ENCODE measurements around the gene MTFP1. TPM values are rescaled to one million over a fixed set of nuclear protein-coding genes. Genes with fewer than 3 reads are reported as not detected.

MTFP1 gene
- total and polyA plus RNA-seq, 2 donors (not counting 1 experiment from before 2014, with no cell fraction given): 11.8 to 18.4 TPM

- 88% methylated on average over 8 of the region's 12 CpGs for WGBS (ENCODE audit: insufficient coverage)
- Histone ChIP-seq H3K4me2 (replicated peaks; ENCODE audit: low read depth, low read length, poor library complexity, severe bottlenecking) (no peak overlapping the region), H3K36me3 (replicated peaks in 1 of 2; ENCODE audit: control extremely low read depth in 1 of 2, control insufficient read depth in 1 of 2, extremely low read depth in 1 of 2, insufficient read depth in 2 of 2, low read length in 1 of 2) (no peaks in the 10 kb centered on the region), H3K9ac (ENCODE audit: low read length) (no peak overlapping the region), H3K27me3 (replicated peaks in 1 of 4; ENCODE audit: control extremely low read depth in 1 of 4, control insufficient read depth in 3 of 4, insufficient read depth in 4 of 4, low read length in 3 of 4) (no peaks in the 10 kb centered on the region), H3K4me1 (ENCODE audit: control insufficient read depth in 2 of 2, insufficient read depth in 2 of 2, low read length in 2 of 2) (peaks cover 3 to 9% of the 10 kb centered on the region in 2 donors), H3K79me2 (ENCODE audit: control insufficient read depth, insufficient read depth, low read length) (no peaks in the 10 kb centered on the region), H3K4me3 (ENCODE audit: control extremely low read depth in 1 of 5, extremely low read depth in 1 of 5, insufficient read depth in 1 of 5, low read depth in 2 of 5, low read length in 4 of 5) (no peak overlapping the region), H3K27ac (ENCODE audit: low read length in 2 of 2) (no peak overlapping the region), H4K20me1 (ENCODE audit: control insufficient read depth, insufficient read depth, low read length, poor library complexity, severe bottlenecking) (no peaks in the 10 kb centered on the region), H3K9me3 (ENCODE audit: control extremely low read depth in 1 of 3, control insufficient read depth in 2 of 3, insufficient read depth in 1 of 3, low read length in 2 of 3) (no peaks in the 10 kb centered on the region), H2AFZ (ENCODE audit: insufficient read depth, low read depth, low read length, poor library complexity, severe bottlenecking) (no peak overlapping the region)
- no peak overlapping the region for H3K4me3 Mint-ChIP-seq
- intact Hi-C loops (cut with micrococcal nuclease): no loop called here
- ChIA-PET CTCF (interaction anchor here (1.0 to 19.9 kb wide), 2 partner anchors 93 to 118 kb away, joined by 4 to 510 read pairs; partner anchors contain the start of gene CASTOR1), POLR2A (no interaction called here)
- ATAC-seq (ENCODE audit: low read depth): no peak
- no peak for TF ChIP-seq EZH2 (IDR thresholded peaks at IDR 0.05; ENCODE audit: borderline replicate concordance, insufficient read depth, low read depth, low read length, poor library complexity, severe bottlenecking)
- TF ChIP-seq CTCF (IDR thresholded peaks at IDR 0.05): no peak
- no peaks in the 10 kb centered on the region for H3K9me3 Mint-ChIP-seq (ENCODE audit: insufficient read depth)
- H3K4me1 Mint-ChIP-seq: peaks cover 4% of the 10 kb centered on the region
- DNase-seq: no peak
- H3K27ac Mint-ChIP-seq: no peak overlapping the region
- no peaks in the 10 kb centered on the region for H3K27me3 Mint-ChIP-seq
Measured at GRCh38 chr22:30381264-30381663, 44.3 kb upstream of the MTFP1 start.

- Histone ChIP-seq H3K4me2 (replicated peaks; ENCODE audit: low read depth, low read length, poor library complexity, severe bottlenecking) (no peak overlapping the region), H3K36me3 (replicated peaks in 1 of 2; ENCODE audit: control extremely low read depth in 1 of 2, control insufficient read depth in 1 of 2, extremely low read depth in 1 of 2, insufficient read depth in 2 of 2, low read length in 1 of 2) (no peaks in the 10 kb centered on the region), H3K9ac (ENCODE audit: low read length) (no peak overlapping the region), H2AFZ (ENCODE audit: insufficient read depth, low read depth, low read length, poor library complexity, severe bottlenecking) (no peak overlapping the region), H3K9me3 (ENCODE audit: control extremely low read depth in 1 of 3, control insufficient read depth in 2 of 3, insufficient read depth in 1 of 3, low read length in 2 of 3) (no peaks in the 10 kb centered on the region), H3K4me3 (ENCODE audit: control extremely low read depth in 1 of 5, extremely low read depth in 1 of 5, insufficient read depth in 1 of 5, low read depth in 2 of 5, low read length in 4 of 5) (no peak overlapping the region), H3K27me3 (replicated peaks in 1 of 4; ENCODE audit: control extremely low read depth in 1 of 4, control insufficient read depth in 3 of 4, insufficient read depth in 4 of 4, low read length in 3 of 4) (no peaks in the 10 kb centered on the region), H3K27ac (ENCODE audit: low read length in 2 of 2) (no peak overlapping the region), H3K79me2 (ENCODE audit: control insufficient read depth, insufficient read depth, low read length) (no peaks in the 10 kb centered on the region), H3K4me1 (ENCODE audit: control insufficient read depth in 2 of 2, insufficient read depth in 2 of 2, low read length in 2 of 2) (peaks cover 8 to 15% of the 10 kb centered on the region in 2 donors), H4K20me1 (ENCODE audit: control insufficient read depth, insufficient read depth, low read length, poor library complexity, severe bottlenecking) (no peaks in the 10 kb centered on the region)
- no peaks in the 10 kb centered on the region for H3K9me3 Mint-ChIP-seq (ENCODE audit: insufficient read depth)
- H3K4me3 Mint-ChIP-seq: no peak overlapping the region
- CTCF ChIA-PET: interaction anchor here (1.3 to 19.9 kb wide), 2 partner anchors 9 to 94 kb away, joined by 5 to 510 read pairs; partner anchors contain the start of gene CASTOR1
- POLR2A ChIA-PET: no interaction called here
- intact Hi-C loops (cut with micrococcal nuclease): no loop called here
- DNase-seq: no peak
- H3K27me3 Mint-ChIP-seq: no peaks in the 10 kb centered on the region
- TF ChIP-seq CTCF (IDR thresholded peaks at IDR 0.05) (no peak), EZH2 (IDR thresholded peaks at IDR 0.05; ENCODE audit: borderline replicate concordance, insufficient read depth, low read depth, low read length, poor library complexity, severe bottlenecking) (no peak)
- H3K27ac Mint-ChIP-seq: no peak overlapping the region
- peaks cover 8% of the 10 kb centered on the region for H3K4me1 Mint-ChIP-seq
- no peak for ATAC-seq (ENCODE audit: low read depth)
- WGBS (ENCODE audit: insufficient coverage): 100% methylated on average over 2 of the region's 5 CpGs
Measured at GRCh38 chr22:30382340-30382739, 43.2 kb upstream of the MTFP1 start.

All from B cell (primary cell).